ENCODE measurements around the gene TRPC1. TPM values are rescaled to one million over a fixed set of nuclear protein-coding genes. Genes with fewer than 3 reads are reported as not detected.

The TRPC1 gene
- total and polyA plus RNA-seq, 3 experiments from 2014 or later, result 0.72 to 2.8 (median 1.1) TPM

- no peaks in the 10 kb centered on the region for H3K27me3 ChIP-seq (ENCODE audit: insufficient read depth, low read length, poor library complexity, severe bottlenecking)
- H3K9me3 ChIP-seq (ENCODE audit: low read length), result no peaks in the 10 kb centered on the region
- H3K36me3 ChIP-seq (ENCODE audit: insufficient read depth, low read length), result no peaks in the 10 kb centered on the region
- H3K36me3 Mint-ChIP-seq, result no peaks in the 10 kb centered on the region
- POLR2A ChIA-PET, result no interaction called here
- DNase-seq, result no peak
- CTCF ChIA-PET, result interaction anchor here (1.0 kb wide), 1 partner anchor 11 kb away, joined by 3 read pairs; no protein-coding TSS in a partner anchor
- H3K4me1 Mint-ChIP-seq, result no peaks in the 10 kb centered on the region
- H3K27ac ChIP-seq (ENCODE audit: low read depth, low read length), result no peak overlapping the region
- H3K4me3 Mint-ChIP-seq, result no peak overlapping the region
- peaks cover 0 to 18% of the 10 kb centered on the region in 2 donors for H3K27me3 Mint-ChIP-seq
- no peak overlapping the region for H3K27ac Mint-ChIP-seq
- no peak overlapping the region for H3K4me3 ChIP-seq (ENCODE audit: low read length)
- H3K9me3 Mint-ChIP-seq, result no peaks in the 10 kb centered on the region
- no peaks in the 10 kb centered on the region for H3K4me1 ChIP-seq (ENCODE audit: insufficient read depth, low read length)
These were observed 126.7 kb downstream of the TRPC1 start for GRCh38 chr3:142850395-142851023.

- Histone ChIP-seq H3K4me1 (ENCODE audit: insufficient read depth, low read length) (no peaks in the 10 kb centered on the region), H3K27ac (ENCODE audit: low read depth, low read length) (no peak overlapping the region), H3K36me3 (ENCODE audit: insufficient read depth, low read length) (no peaks in the 10 kb centered on the region), H3K4me3 (ENCODE audit: low read length) (no peak overlapping the region), H3K27me3 (ENCODE audit: insufficient read depth, low read length, poor library complexity, severe bottlenecking) (no peaks in the 10 kb centered on the region), H3K9me3 (ENCODE audit: low read length) (no peaks in the 10 kb centered on the region)
- no peaks in the 10 kb centered on the region for H3K36me3 Mint-ChIP-seq
- no peak overlapping the region for H3K27ac Mint-ChIP-seq
- H3K4me3 Mint-ChIP-seq, result no peak overlapping the region
- H3K9me3 Mint-ChIP-seq, result no peaks in the 10 kb centered on the region
- no peaks in the 10 kb centered on the region for H3K4me1 Mint-ChIP-seq
- H3K27me3 Mint-ChIP-seq, result peaks cover 0 to 15% of the 10 kb centered on the region in 2 donors
- ChIA-PET CTCF (no interaction called here), POLR2A (no interaction called here)
- DNase-seq, result no peak
These were observed 128.2 kb downstream of the TRPC1 start for GRCh38 chr3:142852009-142852408.

GRCh38 chr3:142853270-142854168, 129.7 kb downstream of the TRPC1 start:
- DNase-seq, result no peak
- no peaks in the 10 kb centered on the region for H3K27me3 ChIP-seq (ENCODE audit: insufficient read depth, low read length, poor library complexity, severe bottlenecking)
- no peak overlapping the region for H3K4me3 Mint-ChIP-seq
- H3K27ac Mint-ChIP-seq, result peak overlapping the region in 1 of 8 donors; percentile 14
- H3K9me3 Mint-ChIP-seq, result no peaks in the 10 kb centered on the region
- H3K36me3 ChIP-seq (ENCODE audit: insufficient read depth, low read length), result no peaks in the 10 kb centered on the region
- H3K4me1 ChIP-seq (ENCODE audit: insufficient read depth, low read length), result no peaks in the 10 kb centered on the region
- POLR2A ChIA-PET, result no interaction called here
- CTCF ChIA-PET, result no interaction called here
- no peaks in the 10 kb centered on the region for H3K36me3 Mint-ChIP-seq
- H3K4me1 Mint-ChIP-seq, result no peaks in the 10 kb centered on the region
- no peak overlapping the region for H3K27ac ChIP-seq (ENCODE audit: low read depth, low read length)
- no peaks in the 10 kb centered on the region for H3K9me3 ChIP-seq (ENCODE audit: low read length)
- H3K4me3 ChIP-seq (ENCODE audit: low read length), result no peak overlapping the region
- peaks cover 6 to 8% of the 10 kb centered on the region in 2 donors for H3K27me3 Mint-ChIP-seq

GRCh38 chr3:142857056-142857455, 133.2 kb downstream of the TRPC1 start:
- Mint-ChIP-seq H3K36me3 (no peaks in the 10 kb centered on the region), H3K27me3 (peaks cover 23 to 32% of the 10 kb centered on the region in 2 donors), H3K27ac (no peak overlapping the region), H3K4me1 (no peaks in the 10 kb centered on the region), H3K4me3 (no peak overlapping the region), H3K9me3 (no peaks in the 10 kb centered on the region)
- DNase-seq, result no peak
- Histone ChIP-seq H3K36me3 (ENCODE audit: insufficient read depth, low read length) (no peaks in the 10 kb centered on the region), H3K4me3 (ENCODE audit: low read length) (no peak overlapping the region), H3K27ac (ENCODE audit: low read depth, low read length) (no peak overlapping the region), H3K9me3 (ENCODE audit: low read length) (no peaks in the 10 kb centered on the region), H3K27me3 (ENCODE audit: insufficient read depth, low read length, poor library complexity, severe bottlenecking) (no peaks in the 10 kb centered on the region), H3K4me1 (ENCODE audit: insufficient read depth, low read length) (no peaks in the 10 kb centered on the region)
- POLR2A ChIA-PET, result no interaction called here
- CTCF ChIA-PET, result no interaction called here

Other genes starting within 250 kb of the TRPC1 start
- 10 to 100 TPM; 38.3 to 38.9 TPM for gene ATR, start 145.3 kb upstream of the TRPC1 start, total RNA-seq
- 10.2 TPM for gene ATR, start 145.3 kb upstream of the TRPC1 start, polyA plus RNA-seq
- gene PLS1, start 127.6 kb upstream of the TRPC1 start, total RNA-seq, result 1 to 10 TPM; 3.7 to 4.1 TPM
- gene PLS1, start 127.6 kb upstream of the TRPC1 start, polyA plus RNA-seq, result 4.0 TPM
- gene PCOLCE2, start 165.0 kb downstream of the TRPC1 start, total RNA-seq, result not detected
- not detected for gene PCOLCE2, start 165.0 kb downstream of the TRPC1 start, polyA plus RNA-seq
- not detected for gene PAQR9, start 239.6 kb downstream of the TRPC1 start, total RNA-seq
- gene PAQR9, start 239.6 kb downstream of the TRPC1 start, polyA plus RNA-seq, result not detected

All from CD8-positive, alpha-beta memory T cell (primary cell).